EL (cell line): Measurements from ENCODE around the gene PDK1.
A peak's percentile ranks its signal among the peaks of the same experiment; 100 is the strongest.

Source experiments
- DNase-seq: peaks from one replicate; pipeline ENCODE4 v3.0.0-alpha.2; 2016

PDK1 gene

DNA sequence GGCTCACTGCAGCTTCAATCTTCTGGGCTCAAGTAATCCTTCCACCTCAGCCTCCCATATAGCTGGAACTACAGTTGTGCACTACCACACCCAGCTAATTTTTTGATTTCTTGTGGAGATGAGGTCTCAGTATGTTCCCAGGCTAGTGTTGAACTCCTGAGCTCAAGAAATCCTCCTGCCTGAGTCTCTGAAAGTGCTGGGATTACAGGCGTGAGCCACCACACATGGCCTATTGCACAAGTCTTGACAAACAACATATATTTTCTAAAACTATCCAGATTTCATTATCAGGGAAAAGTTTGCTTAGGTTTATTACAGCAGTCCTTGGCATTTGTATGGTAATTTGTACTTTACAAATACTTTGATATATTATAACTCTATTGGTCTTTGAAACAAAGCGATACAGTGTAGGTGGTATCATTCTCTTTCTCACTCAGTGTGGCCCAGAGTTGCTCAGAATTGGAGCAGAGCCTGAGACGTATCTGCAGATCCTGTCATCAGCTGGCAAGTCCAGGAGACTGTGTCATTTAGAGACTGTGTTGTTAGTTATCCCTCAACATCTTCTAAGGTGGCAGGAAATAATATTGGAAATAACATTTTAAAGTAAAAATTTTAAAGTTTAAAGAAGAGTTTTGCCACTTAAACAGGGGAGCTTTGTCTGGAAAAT lies 41.4 kb downstream of the PDK1 start:
- DNase-seq: no peak

DNA sequence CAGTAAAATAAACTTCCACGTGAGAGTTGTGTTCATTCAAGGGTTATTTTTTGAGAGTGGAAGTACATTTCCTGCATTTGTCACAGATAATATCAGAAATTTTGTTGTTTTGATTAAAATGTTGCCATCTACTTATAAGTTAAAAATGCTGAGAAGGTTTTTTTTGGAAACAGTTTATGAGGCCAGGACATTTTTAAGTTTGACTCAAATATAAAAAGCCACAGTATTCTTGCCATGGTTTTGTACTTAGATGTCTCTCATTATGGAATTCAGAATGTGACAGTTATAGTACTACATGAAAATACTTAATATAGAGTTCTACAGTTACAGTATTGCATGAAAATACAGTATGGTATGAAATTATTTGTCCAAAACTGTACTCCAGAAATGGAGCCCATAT lies 44.1 kb downstream of the PDK1 start:
- no peak for DNase-seq

DNA sequence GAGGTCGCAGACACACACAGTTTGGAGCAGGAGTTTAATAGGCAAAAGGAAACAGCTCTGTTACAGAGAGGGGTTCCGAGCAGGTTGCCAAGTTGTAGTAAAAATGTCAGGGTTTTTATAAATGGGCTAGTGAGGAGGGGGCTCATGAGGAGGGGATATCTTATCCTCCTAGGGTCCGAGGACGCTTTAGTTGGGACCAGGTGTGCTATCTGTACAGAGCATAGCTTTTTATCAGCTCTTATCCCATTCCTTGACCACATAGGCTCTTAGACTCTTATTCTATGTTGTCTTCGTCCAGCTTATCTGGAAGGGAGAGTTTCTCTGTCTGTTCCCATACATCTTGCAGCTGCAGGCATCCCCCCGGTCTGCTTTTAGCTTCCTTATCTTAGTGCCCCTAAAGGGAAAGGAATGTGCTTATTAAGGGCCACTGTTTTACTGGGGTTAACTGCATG lies 44.7 kb downstream of the PDK1 start:
- DNase-seq: no peak

DNA sequence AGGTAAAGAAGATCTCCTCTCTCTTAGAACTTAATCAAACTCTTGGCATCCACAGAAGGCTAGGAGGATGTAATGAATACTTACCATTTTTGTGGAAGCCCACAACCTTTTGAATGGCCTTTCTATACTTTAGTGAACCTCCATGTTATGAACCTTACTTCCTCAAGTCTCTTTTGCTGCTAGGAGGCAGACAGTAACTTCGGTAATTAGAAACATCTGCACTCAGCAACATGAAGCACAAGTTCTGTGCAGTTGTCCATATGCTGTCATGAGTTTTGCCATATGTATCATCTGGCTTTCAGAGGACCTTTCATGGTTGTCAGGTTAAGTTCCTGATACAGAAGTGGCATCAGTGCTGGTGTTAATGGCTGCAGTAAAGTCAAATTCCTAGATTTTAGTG lies 50.4 kb downstream of the PDK1 start:
- peak; percentile 10 for DNase-seq

DNA sequence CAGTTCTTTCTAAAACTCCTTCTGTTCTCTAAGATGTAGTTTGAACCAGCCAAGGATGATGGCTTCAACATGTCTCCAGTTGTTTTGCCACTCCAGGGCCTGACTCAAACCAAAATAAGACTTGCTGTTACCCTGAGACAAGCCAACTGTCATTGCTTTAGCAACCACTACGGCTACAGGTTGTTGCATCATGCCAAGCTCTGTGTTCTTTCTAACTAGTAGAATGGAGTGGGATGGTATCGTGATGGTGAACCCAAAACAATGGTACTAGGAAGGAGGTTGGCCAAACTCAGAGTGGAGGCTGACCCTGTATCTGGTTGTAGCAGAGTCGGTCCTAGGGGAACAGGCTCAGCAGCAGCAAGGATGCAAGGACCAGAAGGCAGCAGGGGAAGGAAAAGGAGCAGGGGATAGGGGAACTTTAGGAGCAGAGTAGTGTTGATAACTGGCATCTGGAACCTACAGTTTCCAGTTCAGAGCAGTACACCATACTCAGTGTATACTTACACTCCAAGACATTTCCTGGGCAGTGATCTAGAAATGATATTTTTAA lies 51.6 kb downstream of the PDK1 start:
- DNase-seq: no peak

DNA sequence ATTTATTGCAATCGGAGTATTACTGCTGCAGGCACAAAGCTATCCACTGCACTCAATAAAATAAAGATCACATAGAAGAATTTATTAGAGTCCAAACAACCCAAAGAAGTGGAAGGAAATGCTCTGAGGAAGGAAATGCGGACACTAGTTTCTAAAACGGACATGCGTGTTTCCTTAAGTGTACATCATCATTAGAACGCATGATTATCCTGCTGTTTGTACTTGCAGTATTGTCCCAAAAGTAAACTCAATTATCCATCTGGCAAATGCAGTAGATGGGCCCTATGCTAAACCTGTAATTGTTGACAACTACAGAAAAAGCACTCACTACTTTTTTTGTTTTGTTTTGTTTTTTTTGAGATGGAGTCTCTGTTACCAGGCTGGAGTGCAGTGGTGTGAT lies 53.6 kb downstream of the PDK1 start:
- no peak for DNase-seq

DNA sequence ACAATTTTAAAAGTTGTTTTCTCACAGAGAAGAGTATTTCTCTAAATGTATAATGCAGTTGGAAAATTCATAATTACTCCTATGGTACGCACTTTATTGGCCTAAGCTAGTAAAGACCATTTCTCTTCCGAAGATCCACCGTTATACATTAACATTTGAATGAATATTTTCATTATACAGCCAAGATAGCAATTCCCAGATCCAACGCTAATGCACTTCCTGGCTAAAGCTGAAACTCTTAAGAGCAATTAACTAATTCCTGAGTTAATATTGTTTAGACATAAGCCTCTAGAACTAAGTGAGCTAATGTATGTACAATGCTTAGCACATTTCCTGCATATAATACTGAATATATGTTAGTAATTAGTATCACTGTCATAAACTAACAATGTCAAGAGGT lies 56.2 kb downstream of the PDK1 start:
- DNase-seq: no peak

DNA sequence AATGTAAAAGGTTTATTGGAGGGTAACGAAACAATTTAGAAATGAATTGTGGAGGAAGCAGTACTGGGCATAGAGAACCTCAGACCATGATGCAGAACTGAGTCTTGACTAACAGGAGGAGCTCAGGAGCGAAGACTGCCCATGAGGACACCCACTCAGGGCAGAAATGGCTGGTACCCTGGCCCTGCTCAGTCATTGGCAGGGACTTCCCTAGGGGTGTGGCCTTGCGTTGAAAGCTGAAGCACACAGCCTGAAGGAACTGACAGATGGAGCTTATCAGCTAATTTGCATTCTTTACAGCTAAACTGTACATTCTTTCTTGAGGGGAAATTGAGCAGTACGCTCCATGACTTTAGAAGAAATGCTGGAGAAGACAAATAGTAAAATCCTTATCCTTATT lies 57.1 kb downstream of the PDK1 start:
- no peak for DNase-seq

DNA sequence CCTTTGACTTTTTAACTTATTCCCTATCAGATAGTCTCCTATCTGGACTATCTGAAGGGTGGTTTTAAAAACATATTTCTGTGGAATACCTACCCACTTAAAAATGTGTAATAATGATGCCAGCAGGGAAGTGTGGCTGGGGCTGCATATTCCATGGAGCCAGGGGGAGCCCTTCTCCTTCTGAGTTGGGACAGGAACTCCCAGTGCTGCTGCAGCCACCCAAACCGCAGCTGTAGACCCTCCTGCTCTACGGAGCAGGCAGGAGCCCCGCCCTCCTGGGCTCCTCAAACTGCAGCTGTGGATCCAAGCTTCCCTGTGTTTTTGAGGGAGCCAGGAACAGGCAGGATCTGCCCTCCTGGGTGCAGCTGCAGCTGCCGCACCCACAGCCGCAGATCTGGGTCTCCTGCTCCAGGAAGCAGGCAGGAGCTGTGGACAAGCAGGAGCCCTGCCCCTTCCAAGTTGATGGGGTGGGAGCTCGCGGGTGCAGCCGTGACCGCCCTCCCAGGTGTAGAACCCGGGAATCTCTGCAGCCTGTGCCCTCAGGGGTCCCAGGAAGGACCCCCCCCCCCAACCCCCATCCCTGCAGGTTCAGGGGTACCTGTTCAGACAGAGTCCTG lies 57.8 kb downstream of the PDK1 start:
- no peak for DNase-seq

DNA sequence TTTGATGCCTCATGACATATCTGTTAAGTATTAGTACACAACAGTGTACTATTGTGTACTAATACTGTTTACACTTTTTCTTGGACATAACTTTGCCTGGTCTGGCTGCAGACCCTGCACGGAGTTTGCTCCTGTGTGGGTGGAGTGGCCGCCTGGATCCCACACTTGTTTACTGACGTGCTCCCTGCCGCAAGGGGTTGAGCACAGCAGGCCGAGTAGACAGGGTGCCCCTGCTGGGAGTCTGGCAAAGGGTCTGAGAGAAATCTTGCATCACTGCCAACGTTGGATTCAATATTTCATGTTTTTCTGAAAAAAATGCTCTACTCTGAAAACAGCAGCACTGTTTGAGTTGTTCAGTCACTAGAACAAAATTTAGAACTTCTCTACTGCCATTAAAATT lies 59.0 kb downstream of the PDK1 start:
- DNase-seq: no peak

DNA sequence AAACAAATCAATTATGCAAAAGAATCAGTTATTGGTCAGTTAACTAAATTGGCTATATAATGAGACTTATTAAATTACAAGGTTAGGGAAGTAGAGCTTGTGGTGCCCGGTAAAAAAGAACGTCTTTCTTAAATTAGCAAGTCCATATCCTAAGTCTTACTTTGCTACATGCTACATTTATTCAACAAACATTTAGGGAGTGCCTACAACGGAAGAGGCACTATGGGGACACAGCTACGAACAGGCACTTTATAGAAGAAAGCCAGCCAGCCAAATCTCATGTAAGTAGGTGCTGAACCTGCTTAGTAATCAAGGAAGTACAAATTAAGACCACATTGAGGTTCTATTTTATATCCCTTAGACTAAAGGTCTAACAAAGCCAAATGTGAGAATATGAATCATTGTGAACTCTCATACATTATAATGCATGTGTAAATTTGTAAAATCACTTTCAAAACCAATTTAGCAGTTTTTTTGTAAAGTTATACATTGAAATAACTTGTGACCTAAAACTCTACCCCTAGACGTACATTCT lies 59.9 kb downstream of the PDK1 start:
- DNase-seq: no peak

DNA sequence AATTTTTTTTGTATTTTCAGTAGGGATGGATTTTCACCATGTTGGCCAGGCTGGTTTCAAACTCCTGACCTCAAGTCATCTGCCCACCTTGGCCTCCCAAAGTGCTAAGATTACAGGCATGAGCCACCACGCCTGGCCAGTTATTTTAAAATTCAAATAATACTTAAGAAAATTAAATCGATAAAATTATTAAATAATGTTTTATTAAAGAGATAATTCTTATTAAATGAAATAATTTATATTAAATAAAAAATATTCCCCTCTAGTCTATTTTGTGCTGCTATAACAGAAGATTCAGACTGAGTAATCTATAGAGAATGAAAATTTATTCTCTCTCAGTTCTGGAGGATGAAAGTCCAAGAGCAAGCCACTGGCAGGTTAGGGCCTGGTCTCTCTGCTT lies 61.2 kb downstream of the PDK1 start:
- DNase-seq: no peak

DNA sequence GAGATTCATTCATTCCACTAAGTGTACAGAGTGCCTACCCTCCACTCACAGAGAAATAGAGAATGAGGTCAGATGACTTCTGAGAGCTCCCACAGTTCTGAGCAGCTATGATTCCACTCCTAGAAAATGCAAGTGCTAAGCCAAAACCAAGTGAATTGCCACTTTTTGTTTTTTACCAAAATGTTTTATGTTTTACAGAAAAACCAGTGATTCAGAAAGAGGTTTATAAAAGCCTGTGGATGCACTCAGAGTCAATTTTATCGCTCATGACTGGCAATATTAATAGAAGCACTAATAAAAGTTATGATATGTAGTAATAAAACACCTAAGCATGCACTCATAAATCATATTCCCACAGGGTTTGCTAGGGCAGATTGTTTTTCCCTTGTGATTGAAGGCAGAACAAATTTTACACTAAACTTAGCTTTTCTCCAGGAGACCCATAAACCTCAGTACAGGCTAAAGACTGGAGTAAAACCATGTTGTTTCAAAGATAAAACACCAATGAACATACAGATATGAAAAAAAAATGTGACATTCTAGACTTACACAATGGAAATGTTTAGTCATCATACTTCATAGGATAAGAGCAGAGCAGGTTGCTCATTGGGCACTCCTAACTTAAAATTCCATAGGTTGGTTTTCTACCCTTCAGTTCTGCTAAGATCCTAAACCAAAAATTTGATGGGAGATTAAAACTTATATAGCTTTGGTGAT lies 67.5 kb downstream of the PDK1 start:
- peak; percentile 24 for DNase-seq

DNA sequence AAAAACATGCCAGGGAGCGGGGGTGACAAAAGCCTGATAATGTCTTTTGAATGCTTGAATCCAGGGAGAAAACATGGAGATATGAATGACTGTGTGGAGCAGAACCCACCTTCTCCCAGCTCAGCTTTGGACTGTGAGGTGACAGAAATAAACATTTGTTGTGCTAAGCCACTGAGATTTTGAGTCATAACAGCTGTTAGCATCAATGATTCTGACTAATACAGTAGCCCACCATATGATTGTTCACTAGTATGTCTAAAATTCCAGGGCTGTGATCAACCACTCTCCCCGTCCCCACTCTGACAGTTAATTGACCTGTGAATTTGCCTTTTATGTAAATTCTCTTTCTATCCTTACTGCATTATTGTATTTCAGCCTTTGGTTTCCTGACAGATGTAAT lies 69.1 kb downstream of the PDK1 start:
- DNase-seq: peak; percentile 21

DNA sequence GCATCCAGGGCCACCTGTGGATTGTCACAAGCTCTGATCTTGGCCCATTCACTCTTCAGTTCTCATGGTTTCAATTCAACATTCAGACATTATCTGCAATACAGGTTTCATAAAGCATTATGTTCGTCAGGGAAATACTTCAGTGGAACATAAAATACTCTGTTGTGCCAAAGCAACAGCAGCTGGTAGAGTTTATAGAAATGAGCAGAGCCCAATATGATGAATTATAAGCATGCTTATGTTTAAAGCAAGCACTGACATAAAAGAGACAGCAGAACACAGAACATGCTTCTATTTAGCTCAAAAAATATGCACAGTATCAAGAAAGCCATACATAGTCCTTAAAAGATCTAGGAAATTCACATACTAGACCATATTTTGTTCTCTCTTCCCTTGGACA lies 71.3 kb downstream of the PDK1 start:
- no peak for DNase-seq

DNA sequence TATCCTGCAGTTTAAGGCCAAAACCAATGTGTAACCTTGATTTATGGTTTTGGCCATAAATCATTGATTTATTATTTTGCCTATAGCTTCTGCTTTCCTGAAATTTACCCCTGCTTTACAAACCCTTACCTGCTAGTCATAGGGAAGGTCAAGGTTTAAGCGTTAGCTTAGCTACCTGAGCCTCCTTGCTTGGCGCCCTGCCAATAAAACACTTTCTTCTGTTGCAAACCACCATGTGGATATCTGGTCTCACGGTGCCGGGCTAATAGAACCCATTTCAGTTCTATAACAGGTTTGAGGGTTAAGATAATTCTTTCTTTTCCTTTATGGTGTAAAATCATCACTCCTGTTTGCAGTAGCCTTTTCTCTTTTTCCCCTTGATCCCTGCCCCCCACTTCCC lies 72.2 kb downstream of the PDK1 start:
- DNase-seq: no peak

DNA sequence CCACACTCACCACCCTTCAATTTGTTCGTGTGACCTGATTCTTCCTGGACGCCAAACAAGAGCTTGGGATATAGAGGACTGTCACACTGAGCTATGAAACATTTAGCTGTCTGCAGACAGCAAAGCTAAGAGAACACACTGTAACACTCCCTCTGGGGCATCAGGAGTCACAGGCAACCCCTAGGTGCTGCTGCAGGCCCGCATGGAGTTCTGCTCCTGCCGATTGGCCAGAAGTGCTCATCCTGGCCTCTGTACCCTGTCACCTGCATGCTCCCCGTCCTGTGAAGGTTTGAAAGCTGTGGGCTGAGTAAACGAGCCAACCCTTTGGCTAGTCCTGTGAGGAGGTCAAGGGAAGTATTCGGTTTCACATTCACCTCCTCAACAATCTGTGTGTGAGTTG lies 73.7 kb downstream of the PDK1 start:
- DNase-seq: no peak

DNA sequence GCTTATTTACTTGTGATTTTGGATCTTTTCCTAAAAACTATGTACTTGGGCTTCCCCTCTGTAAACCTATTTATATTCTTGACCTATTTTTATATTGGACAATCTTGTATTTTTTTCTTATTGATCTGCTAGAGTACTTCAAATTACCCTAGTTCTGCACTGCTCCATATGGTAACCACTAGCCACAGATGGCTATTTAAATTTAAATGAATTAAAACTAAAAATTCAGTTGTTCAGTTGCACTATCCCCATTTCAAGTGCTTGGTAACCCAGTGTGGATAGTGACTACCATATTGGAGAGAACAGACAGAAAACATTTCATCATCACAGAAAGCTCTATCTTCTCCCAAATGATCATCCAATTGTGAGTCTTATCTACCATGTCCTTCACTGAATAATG lies 74.3 kb downstream of the PDK1 start:
- DNase-seq: no peak

DNA sequence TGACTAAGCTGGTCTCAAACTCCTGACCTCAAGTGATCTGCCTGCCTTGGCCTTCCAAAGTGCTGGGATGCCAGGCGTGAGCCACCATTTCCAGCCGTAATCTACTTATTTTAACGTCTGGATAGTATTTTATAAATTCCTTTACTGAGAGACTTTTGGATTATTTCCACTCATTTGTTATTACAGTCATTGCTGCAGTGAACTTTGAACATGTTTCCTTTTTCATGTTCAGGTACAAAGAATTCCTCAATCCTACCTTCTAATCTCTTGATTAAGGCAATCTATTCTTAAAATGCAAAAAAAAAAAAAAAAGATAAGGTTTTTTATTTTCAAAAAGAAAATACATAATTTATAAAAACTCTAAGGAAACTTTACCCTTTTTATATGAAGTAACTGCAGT lies 78.6 kb downstream of the PDK1 start:
- no peak for DNase-seq

DNA sequence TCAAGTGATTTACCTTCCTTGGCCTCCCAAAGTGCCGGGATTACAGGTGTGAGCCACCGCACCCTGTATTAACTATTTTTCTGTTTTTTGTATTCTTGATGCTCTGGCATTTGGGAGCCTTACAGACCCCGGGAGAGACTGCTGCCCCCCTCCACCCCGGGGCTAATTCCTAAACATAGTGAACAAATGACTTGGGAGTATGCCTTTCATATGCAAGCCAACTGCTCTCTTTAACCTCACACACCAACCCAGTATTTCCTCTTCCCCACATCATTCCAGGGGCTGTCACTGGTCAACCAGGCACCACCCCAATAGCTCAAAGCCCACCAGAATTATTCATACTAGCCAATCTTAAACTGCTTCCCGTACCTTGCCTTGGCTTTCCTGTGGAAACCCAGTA lies 79.7 kb downstream of the PDK1 start:
- no peak for DNase-seq

DNA sequence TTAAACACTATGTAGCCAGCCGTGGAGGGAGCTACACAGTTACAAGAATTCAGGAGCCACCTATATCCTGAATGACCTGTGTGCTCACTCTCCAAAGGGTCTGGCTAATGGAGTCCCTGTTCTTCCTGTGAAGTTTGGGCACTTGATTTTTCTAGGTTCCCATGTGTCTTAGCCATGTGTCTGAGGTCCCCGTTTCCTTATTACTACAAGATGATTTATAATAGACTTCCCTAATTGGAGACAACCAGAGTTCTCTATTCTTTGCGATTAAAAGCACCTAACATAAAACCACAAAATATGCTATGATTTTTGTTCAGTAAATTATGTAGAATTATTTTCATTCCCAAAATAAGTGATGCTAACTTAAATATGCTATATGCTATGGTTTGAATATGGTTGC lies 83.4 kb downstream of the PDK1 start:
- DNase-seq: no peak

DNA sequence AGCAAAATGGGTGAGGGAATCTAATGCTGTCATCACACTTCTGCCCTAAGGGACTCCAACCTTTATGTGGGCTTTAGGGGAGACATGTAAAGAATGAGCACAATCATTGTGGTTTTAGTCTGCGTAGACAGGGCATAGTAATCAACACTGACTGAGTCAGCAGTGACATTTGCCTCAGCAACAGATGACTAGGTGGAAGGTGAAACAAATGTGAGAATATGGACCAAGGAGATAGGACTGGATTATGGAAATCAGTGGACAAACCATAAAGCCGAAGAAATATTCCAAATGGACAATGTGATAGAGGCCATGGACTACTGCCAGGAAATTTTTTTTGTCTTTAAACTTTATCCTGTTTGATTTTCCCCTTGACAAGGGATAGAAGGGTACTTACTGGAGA lies 83.9 kb downstream of the PDK1 start:
- DNase-seq: peak; percentile 87

DNA sequence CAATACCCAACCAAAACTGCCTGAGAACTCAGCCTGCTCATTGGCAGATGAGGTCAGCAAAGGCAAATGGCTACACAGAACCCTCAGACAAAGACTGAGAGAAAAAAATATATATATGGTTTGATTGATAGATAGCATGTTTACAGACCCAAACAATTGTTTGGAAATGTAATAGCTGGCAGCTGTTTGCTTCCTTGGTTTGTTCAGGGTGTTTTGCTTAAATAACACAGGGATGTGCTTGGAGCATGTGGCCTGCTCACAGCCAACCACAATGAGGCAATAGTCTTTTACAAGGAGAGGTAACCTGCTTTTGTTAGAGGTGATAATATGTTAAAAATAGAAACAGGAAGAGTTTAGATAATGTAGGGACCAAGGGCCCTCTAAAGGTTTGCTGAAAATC lies 84.5 kb downstream of the PDK1 start:
- DNase-seq: no peak
